H1 (cell line): Measurements from ENCODE around the gene PLCL1. TPM values are rescaled to one million over a fixed set of nuclear protein-coding genes. Genes with fewer than 3 reads are reported as not detected.

Source experiments
- CEBPB ChIP-seq: IDR thresholded peaks from 2 replicates; pipeline ENCODE4 v1.6.1; 2012; ENCODE audit warnings: low read depth, low read length
- CTCF ChIP-seq, 3 experiments: IDR thresholded peaks; 1 replicate in 2 of 3; 2 replicates in 1 of 3; pipeline versions ENCODE4 v1.5.1 to v1.6.1; 2011; ENCODE audit warnings: low read length in 3 of 3, mild to moderate bottlenecking in 3 of 3, inconsistent platforms in 2 of 3, low read depth in 1 of 3, moderate library complexity in 1 of 3; ENCODE audit not compliant: insufficient read depth in 1 of 3; ENCODE audit errors: control extremely low read depth in 1 of 3
- POLR2A ChIP-seq, 2 experiments: IDR thresholded peaks; 1 replicate in 1 of 2; 2 replicates in 1 of 2; pipeline ENCODE4 v1.6.1; 2011; ENCODE audit warnings: low read depth in 2 of 2, low read length in 2 of 2, mild to moderate bottlenecking in 2 of 2; ENCODE audit errors: control extremely low read depth in 1 of 2
- POU5F1 ChIP-seq: IDR thresholded peaks from 2 replicates; pipeline ENCODE4 v1.6.1; 2011; ENCODE audit warnings: low read depth, mild to moderate bottlenecking, low read length, moderate library complexity
- SIX5 ChIP-seq: IDR thresholded peaks from 2 replicates; pipeline ENCODE4 v1.6.1; 2011; ENCODE audit warnings: mild to moderate bottlenecking, low read depth, low read length
- SP2 ChIP-seq: IDR thresholded peaks from 2 replicates; pipeline ENCODE4 v1.6.1; 2012; ENCODE audit warnings: mild to moderate bottlenecking, low read length, inconsistent platforms
- TCF12 ChIP-seq: IDR thresholded peaks from 2 replicates; pipeline ENCODE4 v1.6.1; 2011; ENCODE audit warnings: low read depth, mild to moderate bottlenecking, low read length
- polyA plus RNA-seq, 7 experiments: library from polyadenylated mRNA; depleted of rRNA in 3 of 7; stranded (reverse) in 5 of 7; unstranded in 2 of 7; fragments of >200 nt in 5 of 7; fragments of 200-250 nt in 2 of 7; gene quantifications; 1 replicate in 5 of 7; 2 replicates in 1 of 7; 4 replicates in 1 of 7; pipeline versions ENCODE4 v1.2.1 to v1.2.3, GENCODE V29; 2011 to 2013; ENCODE audit warnings: missing spikeins in 2 of 7, mixed read lengths in 2 of 7
- total RNA-seq: library from RNA; stranded (reverse); fragmentation: NEBNext Ultra II Directional; extraction: Animal tissue kit (Norgen Biotek cat#: 25700); gene quantifications from 2 replicates; pipeline ENCODE4 v1.2.1, GENCODE V29; 2021

The PLCL1 gene
- total and polyA plus RNA-seq, 2 of the 8 experiments (the other 6 are each of a cell fraction or from before 2014, with no cell fraction given), result not detected

GRCh38 chr2:197810491-197810890, 6.1 kb downstream of the PLCL1 start (continued):
- TF ChIP-seq CTCF (IDR thresholded peaks at IDR 0.05; ENCODE audit: control extremely low read depth in 1 of 3, insufficient read depth in 1 of 3, low read depth in 1 of 3, low read length in 3 of 3) (no peak), CEBPB (no peak), SP2 (no peak), SIX5 (no peak), POLR2A (IDR thresholded peaks at IDR 0.05; ENCODE audit: control extremely low read depth in 1 of 2, low read depth in 2 of 2, low read length in 2 of 2) (no peak), POU5F1 (no peak), TCF12 (no peak)
